Keratinocyte (primary cell): ENCODE measurements around the gene GTF2B. TPM values are rescaled to one million over a fixed set of nuclear protein-coding genes. Genes with fewer than 3 reads are reported as not detected.

Experiments used
- DNase-seq: peaks from one replicate; pipeline ENCODE4 v3.0.0-alpha.2; 2011; ENCODE audit warnings: low read depth, missing footprints, low spot score
- FAIRE-seq: peaks from 2 replicates; lab custom pipeline; 2011; peaks lifted over from hg19 to GRCh38; lab: Jason Lieb, UNC
- H2AFZ ChIP-seq: 2 replicates; pipeline ENCODE4 v1.6.0; 2012; ENCODE audit warnings: low read length, control low read depth, inconsistent platforms; ENCODE audit not compliant: control insufficient read depth
- H3K27ac ChIP-seq: 2 replicates; pipeline ENCODE4 v1.5.1; 2011; ENCODE audit warnings: low read length; ENCODE audit not compliant: control insufficient read depth, insufficient read depth
- H3K27me3 ChIP-seq: 3 replicates; pipeline ENCODE4 v1.6.0; 2011; ENCODE audit warnings: low read length; ENCODE audit not compliant: control insufficient read depth, insufficient read depth; ENCODE audit errors: extremely low read depth
- H3K36me3 ChIP-seq, 2 experiments: 2 replicates in 1 of 2; 3 replicates in 1 of 2; pipeline ENCODE4 v1.5.1; 2011; ENCODE audit warnings: low read length in 2 of 2, mild to moderate bottlenecking in 1 of 2; ENCODE audit not compliant: control insufficient read depth in 2 of 2, insufficient read depth in 2 of 2; ENCODE audit errors: extremely low read depth in 1 of 2
- H3K4me1 ChIP-seq: 3 replicates; pipeline ENCODE4 v1.5.1; 2011; ENCODE audit warnings: low read length; ENCODE audit not compliant: control insufficient read depth, insufficient read depth; ENCODE audit errors: extremely low read depth
- H3K4me2 ChIP-seq: 3 replicates; pipeline ENCODE4 v1.6.0; 2011; ENCODE audit warnings: low read depth, low read length; ENCODE audit not compliant: control insufficient read depth, insufficient read depth; ENCODE audit errors: extremely low read depth
- H3K4me3 ChIP-seq, 3 experiments: fragments of 200-600 bp in 1 of 3; sonication (generic) in 1 of 3; 2 replicates in 2 of 3; 3 replicates in 1 of 3; pipeline ENCODE4 v1.5.1; 2011 to 2016; ENCODE audit warnings: low read length in 3 of 3, mild to moderate bottlenecking in 3 of 3, control low read depth in 2 of 3, inconsistent platforms in 1 of 3, low read depth in 1 of 3, mixed read lengths in 1 of 3, mixed run types in 1 of 3, moderate library complexity in 1 of 3; ENCODE audit not compliant: control insufficient read depth in 2 of 3, insufficient read depth in 2 of 3; ENCODE audit errors: extremely low read depth in 1 of 3
- H3K79me2 ChIP-seq: 2 replicates; pipeline ENCODE4 v1.6.0; 2012; ENCODE audit warnings: low read length; ENCODE audit not compliant: control insufficient read depth, insufficient read depth
- H3K9ac ChIP-seq: 3 replicates; pipeline ENCODE4 v1.6.0; 2011; ENCODE audit warnings: low read length; ENCODE audit not compliant: control insufficient read depth, insufficient read depth; ENCODE audit errors: extremely low read depth
- H3K9me1 ChIP-seq: 3 replicates; pipeline ENCODE4 v1.6.0; 2011; ENCODE audit warnings: low read length; ENCODE audit not compliant: control insufficient read depth, insufficient read depth; ENCODE audit errors: extremely low read depth
- H3K9me3 ChIP-seq: 2 replicates; pipeline ENCODE4 v1.5.1; 2012; ENCODE audit warnings: low read depth, low read length; ENCODE audit not compliant: control insufficient read depth
- H4K20me1 ChIP-seq: 3 replicates; pipeline ENCODE4 v1.6.0; 2011; ENCODE audit warnings: low read length; ENCODE audit not compliant: control insufficient read depth, insufficient read depth; ENCODE audit errors: extremely low read depth
- CTCF ChIP-seq, 3 experiments: IDR thresholded peaks in 1 of 3; conservative IDR thresholded peaks in 1 of 3; optimal IDR thresholded peaks in 1 of 3; 2 replicates in 2 of 3; 3 replicates in 1 of 3; pipeline versions ENCODE3 to v1.5.1; 2011; ENCODE audit warnings: low read length in 3 of 3, mild to moderate bottlenecking in 3 of 3, moderate library complexity in 2 of 3, control low read depth in 1 of 3, inconsistent platforms in 1 of 3; ENCODE audit not compliant: insufficient read depth in 2 of 3; ENCODE audit errors: extremely low read depth in 1 of 3
- EZH2 ChIP-seq: IDR thresholded peaks from one replicate; pipeline ENCODE4 v1.6.1; 2012; ENCODE audit warnings: inconsistent platforms, mild to moderate bottlenecking, low read length, moderate library complexity
- dilution Hi-C: fragments of 300-500 bp; cut with MboI; formaldehyde crosslinking; loops from one replicate; pipeline ENCODE4 v1.7.0; 2020; ENCODE audit warnings: low sequenced_read_pairs; ENCODE audit not compliant: extremely low pct_ligation_motif_present
- polyA plus RNA-seq, 5 experiments: library from polyadenylated mRNA; depleted of rRNA in 3 of 5; stranded (reverse) in 3 of 5; stranded (forward) in 1 of 5; unstranded in 1 of 5; fragments of >200 nt; gene quantifications; 1 replicate in 1 of 5; 2 replicates in 3 of 5; 3 replicates in 1 of 5; pipeline versions ENCODE4 v1.2.1 to v1.2.3, GENCODE V29; 2011 to 2012; ENCODE audit warnings: missing spikeins in 2 of 5, low read depth in 1 of 5, low replicate concordance in 1 of 5

GTF2B gene
- polyA plus RNA-seq, 1 donor (not counting 4 experiments of a cell fraction or from before 2014, with no cell fraction given): 63.8 TPM

- H2AFZ ChIP-seq: no peak overlapping the region
- FAIRE-seq: no peak
- dilution Hi-C loops: no loop called here
Measured at GRCh38 chr1:88936760-88937342, 45.5 kb upstream of the GTF2B start.

GRCh38 chr1:88936223-88936523 lies 44.8 kb upstream of the GTF2B start:
- H3K36me3 ChIP-seq: peaks cover 7 to 13% of the 10 kb centered on the region in 2 experiments
- no peak overlapping the region for H2AFZ ChIP-seq
- H3K79me2 ChIP-seq: no peaks in the 10 kb centered on the region
- TF ChIP-seq CTCF (optimal IDR thresholded peaks at IDR 0.05 in 1 of 3, IDR thresholded peaks at IDR 0.05 in 1 of 3, conservative IDR thresholded peaks at IDR 0.05 in 1 of 3; ENCODE audit: extremely low read depth in 1 of 3, insufficient read depth in 2 of 3, low read length in 3 of 3): no peak
- TF ChIP-seq EZH2: no peak
- H3K4me1 ChIP-seq: no peaks in the 10 kb centered on the region
- no peak overlapping the region for H3K9ac ChIP-seq
- no peaks in the 10 kb centered on the region for H4K20me1 ChIP-seq
- H3K27me3 ChIP-seq: no peaks in the 10 kb centered on the region
- H3K4me3 ChIP-seq: no peak overlapping the region
- dilution Hi-C loops: no loop called here
- no peak overlapping the region for H3K4me2 ChIP-seq
- no peaks in the 10 kb centered on the region for H3K9me1 ChIP-seq
- no peak overlapping the region for H3K27ac ChIP-seq
- no peak for DNase-seq
- no peak for FAIRE-seq
- no peaks in the 10 kb centered on the region for H3K9me3 ChIP-seq

More at GRCh38 chr1:88936760-88937342, 45.5 kb upstream of the GTF2B start:
- Histone ChIP-seq H3K4me3 (no peak overlapping the region), H3K27ac (no peak overlapping the region), H3K4me1 (no peaks in the 10 kb centered on the region), H3K27me3 (no peaks in the 10 kb centered on the region), H3K9ac (no peak overlapping the region), H3K36me3 (peaks cover 7 to 13% of the 10 kb centered on the region in 2 experiments), H3K4me2 (no peak overlapping the region), H4K20me1 (no peaks in the 10 kb centered on the region), H3K9me3 (no peaks in the 10 kb centered on the region), H3K9me1 (no peaks in the 10 kb centered on the region), H3K79me2 (no peaks in the 10 kb centered on the region)
- no peak for DNase-seq
- TF ChIP-seq EZH2 (no peak), CTCF (optimal IDR thresholded peaks at IDR 0.05 in 1 of 3, IDR thresholded peaks at IDR 0.05 in 1 of 3, conservative IDR thresholded peaks at IDR 0.05 in 1 of 3; ENCODE audit: extremely low read depth in 1 of 3, insufficient read depth in 2 of 3, low read length in 3 of 3) (no peak)
